Mucosa of stomach (tissue), 1 donor: Measurements from ENCODE around the gene VMP1.
"Not testable (repeated sequence)": the region's sequence is repeated elsewhere in the genome, so short reads cannot be mapped to it uniquely, and the experiment has no call there.

Experiments
- H3K27me3 ChIP-seq: one replicate; pipeline ENCODE4 v1.7.0; 2013; ENCODE audit warnings: mild to moderate bottlenecking, low read length; ENCODE audit not compliant: control insufficient read depth, insufficient read depth
- H3K36me3 ChIP-seq: one replicate; pipeline ENCODE4 v1.7.0; 2013; ENCODE audit warnings: low read length; ENCODE audit not compliant: control insufficient read depth, insufficient read depth
- H3K4me1 ChIP-seq: one replicate; pipeline ENCODE4 v1.7.0; 2013; ENCODE audit warnings: mild to moderate bottlenecking, low read length; ENCODE audit not compliant: control insufficient read depth, insufficient read depth
- H3K4me3 ChIP-seq: one replicate; pipeline ENCODE4 v1.7.0; 2013; ENCODE audit warnings: low read length
- H3K9ac ChIP-seq: one replicate; pipeline ENCODE4 v1.7.0; 2013; ENCODE audit warnings: mild to moderate bottlenecking, low read length, moderate library complexity
- H3K9me3 ChIP-seq: one replicate; pipeline ENCODE4 v1.7.0; 2013; ENCODE audit warnings: mild to moderate bottlenecking, low read length, moderate library complexity; ENCODE audit not compliant: control insufficient read depth
- donor health status: Pancreatic carcinoma.

Gene VMP1

DNA sequence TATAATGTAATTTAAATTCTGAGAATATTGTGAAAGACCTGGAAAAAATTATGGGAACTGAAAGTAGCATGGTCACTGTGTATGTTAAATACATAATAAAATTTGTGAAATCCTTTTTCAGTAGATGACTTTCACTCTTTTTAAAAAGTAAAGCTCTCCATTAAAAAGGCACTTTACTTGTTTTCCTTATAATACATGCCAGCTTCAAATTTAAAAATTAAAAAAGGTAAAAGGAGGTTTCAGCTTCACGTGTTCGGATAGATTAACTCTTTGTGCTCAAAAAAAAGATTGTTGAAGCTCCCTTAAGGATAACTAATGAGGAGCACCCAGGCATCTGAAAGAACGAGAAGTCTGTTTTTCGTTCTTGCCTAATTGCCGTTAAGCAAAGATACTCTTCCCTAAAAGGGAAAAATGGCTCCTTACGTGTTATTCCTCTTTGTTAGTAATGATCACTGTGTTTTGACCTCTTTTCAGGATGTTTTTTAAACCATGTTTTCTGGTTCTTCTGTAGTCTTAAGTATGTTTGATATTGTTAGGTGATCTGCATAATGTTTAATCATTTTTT is 97.5 kb downstream of the VMP1 start:
- Histone ChIP-seq H3K4me3 (no peak overlapping the region), H3K27me3 (no peaks in the 10 kb centered on the region), H3K36me3 (no peaks in the 10 kb centered on the region), H3K9ac (peak overlapping the region; percentile 10), H3K4me1 (peaks cover 6% of the 10 kb centered on the region), H3K9me3 (no peaks in the 10 kb centered on the region)

DNA sequence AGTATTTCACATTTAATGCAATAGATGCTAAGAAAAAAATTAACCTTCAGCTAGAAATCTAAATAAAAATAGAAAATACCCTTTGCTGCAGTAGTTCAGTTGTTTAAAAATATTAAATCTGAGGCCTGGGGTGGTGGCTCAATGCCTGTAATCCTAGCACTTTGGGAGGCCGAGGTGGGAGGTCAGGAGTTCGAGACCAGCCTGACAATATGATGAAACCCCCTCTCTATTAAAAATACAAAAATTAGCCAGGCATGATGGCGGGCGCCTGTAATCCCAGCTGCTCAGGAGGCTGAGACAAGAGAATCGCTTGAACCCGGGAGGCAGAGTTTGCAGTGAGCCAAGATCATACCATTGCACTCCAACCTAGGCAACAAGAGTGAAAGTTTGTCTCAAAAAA is 98.9 kb downstream of the VMP1 start:
- H3K4me3 ChIP-seq, H3K4me1 ChIP-seq, H3K9ac ChIP-seq, H3K9me3 ChIP-seq, H3K27me3 ChIP-seq, H3K36me3 ChIP-seq: not testable (repeated sequence)

DNA sequence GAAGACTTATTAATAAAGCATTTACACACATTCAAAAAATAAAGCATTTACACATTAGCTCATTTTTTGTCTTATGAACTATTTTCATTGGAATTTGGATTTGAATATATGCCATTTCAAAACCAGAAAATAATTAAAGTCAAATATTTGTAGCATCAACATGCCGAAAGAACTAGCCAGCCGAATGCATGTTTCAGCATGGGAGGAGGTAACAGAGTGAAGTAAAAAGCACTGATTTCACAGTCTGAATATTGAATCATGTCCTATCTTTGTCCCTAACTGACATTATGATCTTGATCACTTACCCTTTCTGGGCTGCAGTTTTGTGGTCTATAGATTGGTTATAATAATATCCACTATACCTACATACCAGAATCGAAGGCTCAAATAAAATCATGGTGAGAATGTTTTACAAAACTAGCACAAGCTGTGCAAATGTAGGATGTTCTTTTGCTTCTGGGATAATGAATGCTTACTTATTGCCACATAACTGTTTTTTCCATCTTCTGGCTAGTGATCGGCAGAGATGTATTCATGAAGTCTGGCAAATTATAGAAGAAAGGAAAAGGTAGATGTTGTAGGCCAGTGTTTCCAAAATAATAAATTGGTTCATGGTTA is 100.5 kb downstream of the VMP1 start:
- Histone ChIP-seq H3K4me3 (no peak overlapping the region), H3K9me3 (no peaks in the 10 kb centered on the region), H3K36me3 (no peaks in the 10 kb centered on the region), H3K4me1 (peaks cover under 1% of the 10 kb centered on the region), H3K9ac (no peak overlapping the region), H3K27me3 (no peaks in the 10 kb centered on the region)

DNA sequence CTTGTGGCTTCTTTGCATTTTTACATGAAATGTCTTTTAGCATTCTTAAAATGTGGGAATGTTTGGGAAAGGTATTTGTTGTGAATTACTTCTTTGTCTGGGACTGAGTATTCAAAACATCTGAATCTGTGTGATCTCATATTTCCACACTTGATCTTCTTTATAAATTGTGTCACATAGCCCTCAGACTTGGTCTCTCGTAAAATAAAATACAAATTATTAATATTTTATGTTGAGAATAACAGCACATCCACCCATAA is 103.4 kb downstream of the VMP1 start:
- Histone ChIP-seq H3K4me3 (no peak overlapping the region), H3K9me3 (no peaks in the 10 kb centered on the region), H3K9ac (no peak overlapping the region), H3K4me1 (no peaks in the 10 kb centered on the region), H3K27me3 (no peaks in the 10 kb centered on the region), H3K36me3 (no peaks in the 10 kb centered on the region)

DNA sequence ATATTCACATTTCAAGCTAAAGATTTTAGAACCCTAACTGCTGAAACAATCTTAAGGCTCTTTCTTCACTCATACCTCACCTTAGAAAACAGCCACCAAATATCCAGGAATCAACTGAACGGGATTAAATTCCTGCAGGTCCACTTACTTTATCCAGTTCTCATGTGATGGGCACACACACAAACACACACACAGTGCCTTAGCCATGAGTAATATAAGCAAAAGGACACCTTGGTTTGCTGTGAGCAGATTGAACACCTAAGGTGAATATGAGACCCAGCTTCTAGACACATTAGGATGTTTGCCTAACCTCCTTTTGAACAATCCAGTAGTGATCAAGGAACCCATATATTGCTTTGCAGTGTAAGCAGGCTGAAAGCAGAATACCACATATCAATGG is 103.8 kb downstream of the VMP1 start:
- no peaks in the 10 kb centered on the region for H3K9me3 ChIP-seq
- H3K27me3 ChIP-seq, result no peaks in the 10 kb centered on the region
- H3K4me1 ChIP-seq, result no peaks in the 10 kb centered on the region
- H3K4me3 ChIP-seq, result no peak overlapping the region
- no peak overlapping the region for H3K9ac ChIP-seq
- no peaks in the 10 kb centered on the region for H3K36me3 ChIP-seq

DNA sequence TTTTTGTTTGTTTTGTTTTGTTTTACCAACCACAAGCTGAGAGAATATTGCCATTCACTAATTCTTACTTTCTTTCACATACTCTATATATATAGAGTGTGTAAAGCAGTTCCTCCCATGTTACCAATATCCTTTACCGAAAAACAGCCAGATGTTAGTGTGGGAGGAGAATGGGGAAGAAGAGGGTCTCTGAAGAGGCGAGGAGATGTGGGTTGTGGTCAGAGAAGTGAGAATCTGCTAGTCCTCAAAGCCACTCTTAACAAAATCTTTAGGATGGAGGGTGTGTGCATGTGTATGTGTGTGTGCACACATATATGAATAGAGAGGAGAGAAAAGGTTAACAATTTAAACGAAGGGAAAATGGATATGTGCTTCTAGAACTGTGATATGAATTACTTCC is 104.7 kb downstream of the VMP1 start:
- no peak overlapping the region for H3K4me3 ChIP-seq
- no peaks in the 10 kb centered on the region for H3K27me3 ChIP-seq
- H3K4me1 ChIP-seq, result no peaks in the 10 kb centered on the region
- H3K36me3 ChIP-seq, result no peaks in the 10 kb centered on the region
- H3K9ac ChIP-seq, result no peak overlapping the region
- H3K9me3 ChIP-seq, result no peaks in the 10 kb centered on the region

DNA sequence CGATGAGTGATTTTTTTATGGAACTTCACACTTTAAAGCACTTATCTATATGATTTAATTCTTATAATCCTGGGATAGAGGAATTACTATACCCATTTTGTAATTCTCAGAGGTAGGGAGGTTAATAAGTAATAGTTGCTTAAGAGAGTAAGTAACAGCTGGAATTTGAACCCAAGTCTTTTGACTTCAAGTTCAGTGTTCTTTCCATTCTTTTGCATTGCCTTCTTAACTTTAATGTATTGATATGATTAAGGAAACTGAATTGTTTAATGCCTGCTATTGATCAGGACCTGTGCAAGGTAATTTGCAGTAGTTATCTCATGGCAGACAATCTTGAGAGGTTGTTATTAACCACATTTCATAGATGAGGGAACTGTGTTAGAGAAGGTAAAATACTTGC is 106.8 kb downstream of the VMP1 start:
- Histone ChIP-seq H3K36me3 (no peaks in the 10 kb centered on the region), H3K4me3 (no peak overlapping the region), H3K9me3 (no peaks in the 10 kb centered on the region), H3K4me1 (no peaks in the 10 kb centered on the region), H3K27me3 (no peaks in the 10 kb centered on the region), H3K9ac (peak overlapping the region; percentile 16)

DNA sequence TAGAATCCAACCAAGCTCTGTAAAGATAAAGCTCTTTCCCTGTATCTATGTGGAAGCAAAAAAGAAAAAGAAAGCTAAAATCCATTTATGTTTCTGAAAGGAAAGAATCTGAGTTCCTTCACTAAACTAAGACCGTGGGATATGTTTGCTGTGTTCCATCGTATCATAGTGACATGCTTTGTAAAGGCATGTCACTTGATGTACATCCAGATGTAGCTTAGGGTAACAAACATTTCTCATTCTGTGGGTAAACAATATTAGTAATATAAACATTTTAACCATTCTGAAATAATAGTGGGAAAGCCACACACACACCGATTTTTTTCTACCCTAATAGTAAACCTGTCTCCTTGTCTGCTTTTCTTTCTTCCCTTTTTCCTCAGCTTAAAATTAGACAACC is 107.2 kb downstream of the VMP1 start:
- H3K36me3 ChIP-seq, result no peaks in the 10 kb centered on the region
- no peaks in the 10 kb centered on the region for H3K27me3 ChIP-seq
- H3K9me3 ChIP-seq, result no peaks in the 10 kb centered on the region
- H3K9ac ChIP-seq, result peak overlapping the region; percentile 16
- no peaks in the 10 kb centered on the region for H3K4me1 ChIP-seq
- H3K4me3 ChIP-seq, result no peak overlapping the region

DNA sequence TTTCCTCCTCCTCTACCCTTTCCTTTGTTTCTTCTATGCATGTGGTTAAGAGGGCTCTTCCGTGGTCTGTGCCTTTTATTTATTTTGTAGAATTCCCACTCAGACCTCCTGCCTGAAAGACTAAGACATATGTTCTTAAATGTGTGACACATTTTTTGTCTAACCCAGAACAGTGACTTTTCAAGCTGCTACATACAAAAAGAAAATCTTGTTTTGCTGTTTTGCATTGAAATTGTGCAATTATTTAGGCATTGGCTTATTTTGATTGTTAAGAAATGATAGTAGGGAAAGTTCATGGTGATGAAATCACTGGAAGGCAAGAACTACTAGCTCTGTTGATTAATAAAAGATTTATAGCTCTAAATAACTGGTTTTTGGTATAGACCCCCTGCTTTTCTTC is 108.5 kb downstream of the VMP1 start:
- no peaks in the 10 kb centered on the region for H3K9me3 ChIP-seq
- H3K27me3 ChIP-seq, result no peaks in the 10 kb centered on the region
- no peak overlapping the region for H3K9ac ChIP-seq
- H3K4me1 ChIP-seq, result no peaks in the 10 kb centered on the region
- H3K4me3 ChIP-seq, result no peak overlapping the region
- H3K36me3 ChIP-seq, result no peaks in the 10 kb centered on the region

DNA sequence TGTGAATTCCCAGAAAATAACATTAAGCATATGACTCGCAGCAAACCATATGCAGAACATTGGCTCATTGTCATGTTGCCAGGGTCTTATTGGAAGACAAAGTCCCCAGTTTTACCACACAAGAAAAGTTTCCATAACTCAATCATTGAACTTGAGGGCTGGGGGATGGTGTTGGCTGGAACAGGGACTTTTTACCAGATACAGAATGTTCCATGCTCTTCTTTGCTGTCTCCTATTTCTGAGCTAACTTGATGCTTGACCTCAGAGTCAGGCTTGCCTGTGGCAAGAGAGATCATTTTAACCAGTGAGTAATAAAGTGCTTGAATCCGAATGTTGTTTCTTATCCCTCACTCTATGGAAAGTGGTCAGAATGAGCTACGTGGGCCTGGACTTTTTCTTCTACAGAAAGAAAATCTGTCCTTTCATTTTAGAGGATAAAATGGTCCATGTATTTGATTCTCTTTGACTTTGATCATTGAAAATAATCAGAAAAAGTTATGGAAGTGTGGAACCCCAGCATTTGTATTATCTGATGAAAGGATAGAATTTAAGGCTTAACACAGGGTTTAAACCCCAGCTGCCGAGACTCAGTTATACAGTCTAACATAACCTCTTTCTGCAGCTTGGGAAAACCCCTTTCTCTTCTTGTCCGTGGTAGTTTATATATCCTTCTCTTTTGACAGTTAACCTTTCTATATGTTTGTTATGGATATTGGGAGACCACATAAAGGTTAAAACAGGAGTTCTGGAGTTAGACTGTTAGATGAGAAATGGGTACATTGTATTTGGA is 118.3 kb downstream of the VMP1 start:
- no peak overlapping the region for H3K9ac ChIP-seq
- no peak overlapping the region for H3K4me3 ChIP-seq
- H3K9me3 ChIP-seq, result no peaks in the 10 kb centered on the region
- H3K36me3 ChIP-seq, result no peaks in the 10 kb centered on the region
- no peaks in the 10 kb centered on the region for H3K27me3 ChIP-seq
- H3K4me1 ChIP-seq, result peaks cover 49% of the 10 kb centered on the region

DNA sequence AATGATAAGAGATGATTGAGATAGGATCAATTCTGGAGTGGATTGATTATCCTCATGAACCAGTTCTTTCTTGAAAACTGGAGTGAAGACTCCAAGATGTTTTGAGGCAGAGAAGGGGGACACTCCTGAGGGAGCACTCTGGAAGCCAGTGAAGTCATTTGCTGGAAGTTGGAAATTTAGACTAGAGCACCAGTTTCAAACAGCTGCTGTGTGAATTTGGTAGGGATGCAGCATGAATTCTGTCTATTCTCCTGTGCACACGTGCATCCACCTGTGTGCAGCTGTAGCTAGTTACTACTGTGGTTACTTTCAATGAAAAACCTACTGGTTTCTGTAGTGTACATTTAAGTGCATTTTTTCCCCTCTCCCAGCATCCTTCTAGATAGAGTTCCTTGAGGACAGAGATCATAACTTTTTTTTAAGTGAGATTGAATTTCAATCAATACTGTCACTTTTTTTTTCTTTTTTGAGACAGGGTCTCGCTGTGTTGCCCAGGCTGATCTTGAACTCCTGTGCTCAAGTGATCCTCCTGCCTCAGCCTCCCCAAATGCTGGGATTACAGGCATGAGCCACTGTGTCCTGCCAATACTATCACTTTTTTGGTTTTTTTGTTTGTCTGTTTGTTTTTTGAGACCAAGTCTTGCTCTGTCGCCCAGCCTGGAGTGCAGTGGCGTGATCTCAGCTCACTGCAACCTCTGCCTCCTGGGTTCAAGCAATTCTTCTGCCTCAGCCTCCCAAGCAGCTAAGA is 119.4 kb downstream of the VMP1 start:
- H3K9ac ChIP-seq, result no peak overlapping the region
- no peaks in the 10 kb centered on the region for H3K27me3 ChIP-seq
- no peak overlapping the region for H3K4me3 ChIP-seq
- H3K36me3 ChIP-seq, result no peaks in the 10 kb centered on the region
- no peaks in the 10 kb centered on the region for H3K9me3 ChIP-seq
- H3K4me1 ChIP-seq, result peaks cover 56% of the 10 kb centered on the region

DNA sequence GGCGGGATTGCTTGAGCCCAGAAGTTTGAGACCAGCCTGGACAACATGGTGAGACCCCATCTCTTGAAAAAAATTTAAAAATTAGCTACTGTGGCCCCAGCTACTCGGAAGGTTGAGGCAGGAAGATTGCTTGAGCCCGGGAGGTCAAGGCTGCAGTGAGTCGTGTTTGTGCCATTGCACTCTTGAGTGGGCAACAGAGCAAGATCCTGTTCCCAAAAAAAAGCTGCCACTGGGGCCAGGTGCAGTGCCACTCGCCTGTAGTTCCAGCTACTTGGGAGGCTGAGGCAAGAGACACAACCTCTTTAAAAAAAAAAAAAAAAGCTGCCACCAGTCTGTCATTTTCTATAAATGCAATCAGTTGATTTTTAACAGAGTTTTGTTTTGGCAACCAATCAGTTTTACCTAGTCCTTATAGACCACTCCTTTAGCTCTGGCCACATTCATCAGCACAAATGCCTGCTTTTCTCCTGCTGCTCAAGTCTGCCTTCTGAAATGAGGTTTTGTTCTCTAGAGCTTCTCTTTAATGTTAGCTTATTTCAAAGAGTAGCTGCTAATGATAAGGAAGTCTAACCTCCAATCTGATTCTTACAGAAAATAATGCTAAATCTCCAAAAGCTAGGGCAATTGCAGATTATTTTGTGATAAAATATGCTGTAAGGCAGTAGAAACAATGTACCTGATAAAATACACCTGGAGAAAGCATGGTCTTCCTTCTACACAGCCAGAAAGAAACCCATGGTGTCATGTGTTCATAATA is 120.4 kb downstream of the VMP1 start:
- Histone ChIP-seq H3K4me1 (peaks cover 56% of the 10 kb centered on the region), H3K9ac (peak overlapping the region; percentile 56), H3K4me3 (no peak overlapping the region)

More for the DNA sequence above, 120.4 kb downstream of the VMP1 start:
- H3K36me3 ChIP-seq, result no peaks in the 10 kb centered on the region
- no peaks in the 10 kb centered on the region for H3K9me3 ChIP-seq
- H3K27me3 ChIP-seq, result no peaks in the 10 kb centered on the region
